Measurements from ENCODE around the gene TFF2. TPM values are rescaled to one million over a fixed set of nuclear protein-coding genes. Genes with fewer than 3 reads are reported as not detected.

The TFF2 gene
- total RNA-seq, 1 experiment from 2014 or later, result not detected

DNA sequence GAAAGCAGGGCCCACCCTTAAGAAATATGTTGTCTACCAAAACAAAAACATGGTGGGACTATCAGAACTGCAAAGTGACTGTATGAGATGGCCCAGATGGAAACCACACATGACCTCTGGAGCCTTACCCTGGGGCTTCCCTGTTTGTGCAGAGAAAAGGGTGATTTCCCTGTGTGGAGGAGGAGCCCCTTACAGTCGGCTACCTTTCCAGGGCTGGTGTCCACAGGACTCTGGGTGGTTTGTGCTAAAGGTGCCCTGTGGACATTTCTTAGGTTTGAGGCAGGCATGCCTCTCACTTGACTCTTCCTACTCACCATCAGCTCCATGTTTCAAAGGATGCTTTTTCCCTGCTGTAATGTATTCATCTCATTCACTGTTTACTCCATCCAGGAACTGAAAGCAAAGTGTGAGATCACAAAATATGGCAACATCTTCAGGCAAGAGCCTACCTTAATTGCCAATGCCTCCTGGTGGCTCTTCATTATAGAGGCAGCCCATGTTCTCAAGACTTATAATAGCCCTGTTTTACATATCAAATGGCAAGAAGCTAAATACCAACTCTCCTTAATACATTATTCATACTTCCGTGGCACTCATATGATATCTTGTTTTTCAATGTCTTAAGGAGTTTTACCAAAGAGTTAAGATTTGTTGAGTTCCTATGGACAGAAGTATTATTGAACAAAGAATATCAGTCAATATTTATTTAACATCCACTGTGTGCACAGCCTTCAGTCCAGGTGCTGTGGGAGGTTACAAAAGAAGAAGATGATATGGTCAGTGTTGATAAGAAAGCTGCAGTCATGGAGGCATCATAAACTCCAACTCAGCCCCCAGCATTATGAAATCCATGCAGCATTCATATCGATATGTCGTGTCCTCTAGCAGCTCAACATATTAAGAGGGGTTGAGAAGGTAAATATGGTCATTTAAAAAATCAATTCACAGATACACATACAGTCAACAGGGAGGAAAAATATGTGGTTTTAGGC, 20.1 kb downstream of the TFF2 start:
- no peak for DNase-seq (ENCODE audit: extremely low read depth, low read depth)

DNA sequence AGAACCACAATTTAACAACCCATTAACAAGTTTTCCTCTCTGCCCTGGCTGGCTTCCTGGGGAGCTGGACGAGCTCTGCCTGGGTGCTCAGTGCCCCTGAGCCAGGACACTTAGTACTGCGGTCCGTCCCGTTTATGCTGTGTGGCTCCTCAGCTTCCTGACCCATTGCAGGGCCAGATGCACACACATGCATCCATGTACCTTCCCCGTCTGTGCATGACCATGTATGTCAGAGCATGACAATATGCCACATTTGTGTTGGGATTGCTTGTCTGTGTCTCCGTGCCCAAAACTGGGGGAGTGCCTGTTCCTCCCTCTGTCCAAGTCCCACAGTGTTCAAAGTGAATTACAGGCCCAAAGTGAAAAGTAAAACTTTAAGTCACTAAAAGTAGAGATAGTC, 25.9 kb downstream of the TFF2 start:
- DNase-seq (ENCODE audit: extremely low read depth, low read depth), result no peak

DNA sequence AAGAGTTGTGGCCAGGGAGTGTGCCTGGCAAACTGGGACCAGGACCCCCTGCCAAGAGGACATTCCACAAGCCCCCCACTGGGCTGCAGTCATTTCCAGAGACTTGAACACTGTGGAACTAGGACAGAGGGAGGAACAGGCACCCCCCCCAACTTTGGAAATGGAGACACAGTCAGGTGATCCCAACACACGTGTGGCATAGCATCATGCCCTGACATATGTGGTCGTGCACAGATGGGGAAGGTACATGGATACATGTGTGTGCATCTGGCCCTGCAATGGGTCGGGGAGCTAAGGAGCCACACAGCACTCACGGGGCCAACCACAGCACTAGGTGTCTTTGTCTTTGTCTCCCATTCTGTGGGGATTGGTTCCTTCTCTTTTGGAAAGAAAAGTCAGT, 28.9 kb downstream of the TFF2 start:
- no peak for DNase-seq (ENCODE audit: extremely low read depth, low read depth)

DNA sequence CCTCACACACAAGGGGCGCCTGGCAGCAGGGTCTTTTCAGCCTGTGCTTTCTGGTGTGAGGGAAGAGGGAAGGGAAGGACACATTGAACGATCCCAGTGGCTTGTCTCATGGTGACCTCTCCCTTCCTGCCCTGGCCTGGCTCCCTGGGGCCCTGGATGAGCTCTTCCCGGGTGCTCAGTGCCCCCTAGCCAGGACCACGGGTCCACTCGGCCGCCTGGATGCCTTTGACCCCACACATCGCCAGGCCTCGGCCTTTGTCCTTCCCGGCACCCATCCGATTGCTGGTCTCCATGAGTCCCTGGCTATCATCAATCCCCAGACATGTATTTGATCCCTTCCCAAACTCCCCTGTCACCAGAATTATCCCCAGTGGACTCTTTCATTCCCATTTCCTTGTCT, 29.6 kb downstream of the TFF2 start:
- no peak for DNase-seq (ENCODE audit: extremely low read depth, low read depth)

DNA sequence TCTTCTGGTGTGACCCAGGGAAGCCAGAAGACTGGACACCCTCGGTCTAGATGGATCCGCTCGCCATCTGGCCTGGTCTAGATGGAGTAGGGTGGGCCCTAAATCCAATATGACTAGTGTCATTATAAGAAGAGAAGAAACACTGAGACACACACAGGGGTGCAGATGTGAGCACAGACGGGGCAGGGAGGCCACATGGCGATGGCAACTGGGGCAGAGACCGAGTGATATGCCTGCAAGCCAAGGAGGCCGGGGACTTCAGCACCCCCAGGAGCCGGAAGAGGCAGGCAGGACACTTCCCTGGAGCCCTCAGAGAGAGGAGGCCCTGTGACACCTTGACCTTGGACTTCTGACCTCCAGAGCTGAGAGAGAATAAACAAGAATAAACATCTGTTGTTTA, 30.0 kb downstream of the TFF2 start:
- no peak for DNase-seq (ENCODE audit: extremely low read depth, low read depth)

DNA sequence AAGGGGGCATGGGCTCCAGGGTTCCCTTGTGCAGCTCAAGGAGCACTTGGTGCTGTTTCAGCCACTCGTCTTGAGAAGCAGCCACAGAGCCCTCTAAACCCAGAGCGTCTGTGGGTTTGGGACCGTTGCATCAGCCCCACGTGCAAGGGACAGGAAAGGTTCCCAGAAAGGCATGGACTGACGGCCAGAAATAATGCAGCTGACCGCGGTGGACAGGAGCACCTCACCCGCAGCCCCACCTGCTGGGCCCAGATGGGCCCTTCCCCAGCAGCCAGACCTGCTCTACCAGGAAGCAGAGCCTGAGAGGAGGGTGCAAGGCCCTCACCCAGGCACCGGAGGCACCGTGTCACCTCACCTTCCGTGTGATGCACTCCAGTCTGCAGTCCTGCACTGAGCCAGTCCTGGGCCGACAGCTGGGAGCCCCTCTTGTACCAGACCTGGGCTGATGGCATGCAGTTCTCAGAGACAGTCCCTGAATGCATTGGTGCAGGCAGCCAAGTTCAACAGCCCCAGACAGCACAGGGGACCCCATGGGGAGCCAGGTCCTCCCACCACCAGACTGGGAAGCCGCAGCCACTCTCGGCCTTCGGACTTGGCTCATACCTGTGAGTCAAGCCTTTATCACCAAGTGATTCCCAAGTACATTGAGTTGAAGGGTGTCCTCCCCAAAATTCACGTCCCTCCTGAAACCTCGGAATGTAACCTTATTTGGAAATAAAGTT, 30.8 kb downstream of the TFF2 start:
- DNase-seq (ENCODE audit: extremely low read depth, low read depth), result no peak

DNA sequence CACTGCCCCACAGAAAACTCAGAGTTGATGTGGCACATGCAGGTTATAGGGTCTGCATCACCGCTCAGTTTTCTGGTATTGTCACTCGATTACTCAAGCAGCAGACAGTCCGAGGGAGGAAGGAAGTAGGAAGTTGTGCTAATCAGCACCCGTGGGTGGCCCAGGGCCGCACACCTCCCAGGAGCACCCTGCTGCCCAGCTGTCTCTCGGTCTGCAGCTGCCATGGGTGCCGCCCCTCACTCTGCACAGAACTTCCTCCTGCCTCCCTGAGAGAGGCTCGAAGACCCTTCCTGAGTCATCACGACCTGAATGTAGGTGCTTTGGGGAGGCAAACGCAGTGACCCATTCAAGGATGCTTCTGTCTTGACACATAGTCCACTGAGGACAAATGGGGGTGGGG, 31.4 kb downstream of the TFF2 start:
- DNase-seq (ENCODE audit: extremely low read depth, low read depth), result no peak

DNA sequence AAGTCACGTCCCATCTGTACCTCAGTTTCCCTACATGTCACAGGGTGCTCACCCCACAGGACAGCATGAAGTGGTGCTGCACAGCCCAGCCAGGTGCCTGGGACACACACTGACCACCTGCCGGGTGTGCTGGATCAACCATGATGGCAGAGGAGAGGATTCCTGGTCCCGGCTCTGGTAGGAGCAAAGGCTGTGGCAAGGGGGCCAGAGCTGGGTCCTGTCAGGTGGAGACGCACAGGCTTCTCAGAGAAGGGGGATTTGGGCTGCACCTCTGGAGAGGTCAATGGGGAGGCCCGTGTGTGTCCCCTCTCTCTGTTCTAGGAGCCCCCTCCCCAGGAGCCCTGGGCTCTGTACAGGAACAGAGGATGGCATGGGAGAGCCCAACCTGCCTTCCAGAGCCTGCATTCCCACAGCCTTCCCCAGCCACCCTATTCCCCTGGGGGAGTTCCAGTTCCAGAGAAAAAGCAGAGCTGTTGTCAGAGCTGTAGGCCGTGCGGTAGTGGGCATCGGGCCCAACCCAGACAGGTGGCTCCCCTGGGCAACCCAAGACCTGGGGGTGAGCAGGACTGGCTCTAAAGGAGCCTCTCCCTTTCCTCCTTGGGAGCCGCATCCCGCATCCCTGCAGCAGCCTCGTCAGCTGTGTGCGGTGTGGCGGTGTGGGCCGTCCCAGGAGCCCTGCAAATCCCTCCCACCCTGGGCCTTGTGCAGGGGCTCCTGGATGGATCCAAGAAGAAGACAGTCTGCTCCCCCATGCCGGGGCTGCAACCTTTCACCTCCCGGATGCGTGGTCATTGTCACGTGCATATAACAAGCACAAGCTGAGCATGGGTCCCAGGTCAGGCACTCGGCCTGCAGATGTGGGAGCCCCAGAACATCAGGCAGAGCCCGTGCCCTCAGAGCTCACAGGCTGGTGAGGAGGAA, 32.7 kb downstream of the TFF2 start:
- DNase-seq (ENCODE audit: extremely low read depth, low read depth), result no peak

DNA sequence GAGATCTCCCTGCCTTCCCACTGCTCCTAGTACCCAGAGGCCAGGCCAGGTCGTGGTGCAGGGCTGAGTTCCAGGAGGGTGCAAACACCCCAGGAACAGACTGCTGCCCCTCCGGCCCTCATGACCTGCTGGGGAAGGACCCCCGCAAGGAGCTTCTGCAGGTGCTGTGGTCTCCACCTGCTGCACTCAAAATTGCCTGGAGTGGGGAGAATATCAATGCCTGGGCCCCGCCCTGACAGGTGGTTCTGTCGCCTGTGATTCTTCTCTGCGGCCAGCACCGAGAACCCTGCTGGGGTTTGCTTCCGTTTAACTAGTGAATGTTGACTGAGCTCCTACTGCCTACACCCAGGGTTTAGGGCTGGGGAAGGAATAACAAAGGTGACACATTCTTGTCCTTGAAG, 33.5 kb downstream of the TFF2 start:
- no peak for DNase-seq (ENCODE audit: extremely low read depth, low read depth)

DNA sequence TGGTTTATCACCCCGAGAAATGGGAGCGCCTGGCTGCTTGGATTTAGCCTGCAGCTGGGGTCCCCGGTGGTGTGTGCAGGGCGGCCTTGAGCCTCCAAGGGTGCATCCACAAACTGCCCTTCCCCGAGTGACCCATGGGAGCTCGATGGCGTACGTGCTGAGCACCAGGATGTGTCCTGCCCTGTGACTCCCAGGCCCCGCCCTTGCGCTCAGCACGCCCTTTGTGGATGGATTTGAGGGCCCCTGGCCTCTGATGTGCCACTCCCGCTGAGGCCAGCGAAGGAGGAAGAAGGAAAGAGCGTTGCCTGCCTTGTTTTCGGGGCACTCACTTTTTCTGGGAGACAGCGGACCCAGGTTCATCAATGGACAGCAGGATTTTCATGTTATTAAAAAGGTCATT, 33.9 kb downstream of the TFF2 start:
- no peak for DNase-seq (ENCODE audit: extremely low read depth, low read depth)

DNA sequence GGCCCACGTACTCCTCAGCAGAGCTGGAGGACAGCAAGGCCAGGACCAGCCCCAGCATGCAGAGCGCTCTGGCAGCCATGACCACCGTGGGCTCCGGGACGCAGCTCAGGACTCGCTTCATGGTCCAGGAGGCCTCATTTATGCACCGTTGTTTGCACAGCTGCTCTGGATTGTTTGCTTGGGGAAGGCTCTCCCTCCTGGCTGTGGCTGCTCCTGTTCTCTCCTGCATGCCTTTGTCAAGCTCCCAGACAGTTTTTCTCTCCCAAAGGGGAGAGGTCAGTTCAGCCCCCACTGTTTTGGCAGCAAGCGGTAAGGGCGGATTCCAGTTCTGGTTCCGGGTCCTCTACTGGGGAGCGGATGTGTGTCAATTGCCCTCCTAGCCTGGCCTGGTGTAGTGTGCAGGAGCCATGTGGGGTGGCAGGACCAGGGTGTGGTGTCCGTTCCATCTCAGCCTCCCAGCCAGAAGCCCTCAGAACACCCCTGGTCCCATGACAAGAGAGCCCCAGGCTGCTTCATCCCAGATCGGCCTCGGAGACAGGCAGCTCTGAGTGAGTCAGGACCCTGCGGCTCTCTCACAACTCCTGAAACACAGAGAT, 35.4 kb downstream of the TFF2 start, which contains the start of gene TFF3:
Gene TFF3, minus strand, starts transcription at position 114 of the 596 bp plus-strand sequence. Its CDS starts 35 bp downstream, at position 79.
- DNase-seq (ENCODE audit: extremely low read depth, low read depth), result no peak

DNA sequence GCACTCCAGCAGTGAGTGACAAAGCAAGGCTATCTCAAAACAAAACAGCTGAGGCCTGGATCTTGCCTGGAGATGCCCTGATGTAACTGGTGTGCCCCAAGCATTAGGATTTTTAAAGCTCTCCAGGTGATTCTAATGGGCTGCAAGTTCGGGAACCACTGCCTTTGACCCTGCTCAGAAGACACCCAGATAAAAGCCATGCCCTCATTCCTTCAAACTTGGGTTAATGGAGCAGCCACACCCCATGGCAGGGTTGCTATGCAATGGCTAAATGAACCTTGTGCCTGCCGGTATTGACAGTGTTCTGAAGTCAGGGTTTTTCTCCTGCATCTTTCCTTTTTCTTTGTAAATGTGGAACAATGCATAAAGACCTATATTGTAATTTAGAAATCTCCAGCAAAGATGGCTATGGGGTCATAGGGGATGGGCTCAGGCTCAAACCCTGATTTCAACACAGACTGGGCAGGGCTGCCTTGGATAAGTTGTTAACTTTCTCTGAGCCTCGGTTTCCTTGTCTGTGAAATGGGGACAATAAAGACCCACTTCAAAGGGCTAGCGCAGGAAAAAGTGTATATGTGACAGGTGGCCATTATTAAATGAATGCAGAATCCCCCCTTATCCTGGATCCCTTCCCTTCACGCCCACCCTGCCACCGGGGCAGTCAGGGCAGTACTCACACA, 36.0 kb downstream of the TFF2 start:
- DNase-seq (ENCODE audit: extremely low read depth, low read depth), result no peak

DNA sequence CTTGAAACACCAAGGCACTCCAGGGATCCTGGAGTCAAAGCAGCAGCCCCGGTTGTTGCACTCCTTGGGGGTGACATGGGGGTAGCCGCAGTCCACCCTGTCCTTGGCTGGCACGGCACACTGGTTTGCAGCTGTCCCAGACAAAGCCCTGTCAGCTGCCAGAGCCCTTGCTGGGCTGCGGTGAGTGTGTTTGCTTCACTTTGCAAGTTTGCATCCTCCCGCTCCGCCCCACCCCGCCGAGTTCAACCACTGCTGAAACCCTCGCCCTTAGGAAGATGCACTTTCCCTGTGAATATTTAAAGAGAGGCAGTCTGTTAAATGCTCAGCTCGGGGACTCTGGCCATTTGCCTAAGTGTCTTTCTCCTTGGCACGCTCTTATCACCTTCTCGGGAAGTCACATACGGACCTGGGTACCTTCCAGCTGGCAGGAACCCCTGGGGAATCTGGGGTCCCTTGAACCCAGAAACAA, 37.3 kb downstream of the TFF2 start:
- no peak for DNase-seq (ENCODE audit: extremely low read depth, low read depth)

DNA sequence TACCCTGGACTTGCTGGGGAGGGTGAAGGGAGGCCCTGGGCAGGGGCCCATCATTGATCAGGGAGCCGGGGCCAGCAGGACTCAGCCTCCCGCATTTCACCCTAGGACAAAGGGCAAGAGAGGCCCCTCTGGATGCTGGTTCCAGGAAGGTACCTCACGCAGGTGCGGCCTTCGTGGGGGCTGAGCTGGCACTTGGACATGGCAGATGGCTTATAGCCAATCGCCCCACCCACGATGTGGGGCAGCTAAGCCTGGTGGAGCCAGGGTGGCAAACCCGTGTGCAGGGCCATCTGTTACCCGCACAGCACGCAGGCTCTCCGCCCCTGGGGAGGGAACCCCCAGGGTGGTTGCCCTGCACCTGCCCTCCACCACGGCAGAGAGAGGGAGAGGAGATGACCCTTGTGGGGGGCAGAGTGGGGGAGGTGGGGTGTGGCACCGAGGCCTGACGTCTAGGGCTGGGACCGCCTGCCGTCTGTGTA, 38.1 kb downstream of the TFF2 start:
- DNase-seq (ENCODE audit: extremely low read depth, low read depth), result no peak

DNA sequence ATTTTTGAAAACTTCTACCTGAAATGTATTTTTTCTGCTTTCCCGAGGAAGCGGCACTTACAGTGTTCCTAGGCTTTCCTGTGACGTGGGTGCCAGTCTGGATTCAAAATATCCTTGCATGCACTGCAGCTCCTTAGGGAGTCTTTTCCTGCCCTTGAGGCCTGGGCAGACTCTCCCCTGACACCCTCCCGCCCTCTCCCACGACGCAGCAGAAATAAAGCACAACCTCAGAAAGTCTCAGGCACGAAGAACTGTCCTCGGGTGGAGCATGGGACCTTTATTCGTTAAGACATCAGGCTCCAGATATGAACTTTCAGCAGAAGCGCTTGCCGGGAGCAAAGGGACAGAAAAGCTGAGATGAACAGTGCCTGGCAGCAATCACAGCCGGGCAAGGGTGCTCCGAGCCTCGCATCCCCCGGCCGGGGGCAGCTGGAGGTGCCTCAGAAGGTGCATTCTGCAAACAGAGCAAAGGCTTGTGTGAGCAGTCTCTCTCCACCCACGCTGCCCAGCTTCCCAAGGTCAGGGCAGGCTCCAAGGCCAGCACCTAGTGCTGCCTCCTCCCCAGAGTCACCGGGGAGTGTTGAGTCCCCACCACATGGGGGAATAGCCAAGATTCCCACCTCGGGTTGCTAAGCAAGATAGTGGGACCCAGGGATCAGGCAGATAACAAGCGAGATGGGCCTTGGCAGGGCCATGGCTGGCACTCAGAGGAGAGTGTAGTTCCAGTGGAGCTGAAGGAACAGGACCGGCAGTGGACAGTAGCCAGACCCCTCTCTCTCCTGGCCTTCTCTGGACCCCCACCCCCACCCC, 38.8 kb downstream of the TFF2 start:
- DNase-seq (ENCODE audit: extremely low read depth, low read depth), result no peak

DNA sequence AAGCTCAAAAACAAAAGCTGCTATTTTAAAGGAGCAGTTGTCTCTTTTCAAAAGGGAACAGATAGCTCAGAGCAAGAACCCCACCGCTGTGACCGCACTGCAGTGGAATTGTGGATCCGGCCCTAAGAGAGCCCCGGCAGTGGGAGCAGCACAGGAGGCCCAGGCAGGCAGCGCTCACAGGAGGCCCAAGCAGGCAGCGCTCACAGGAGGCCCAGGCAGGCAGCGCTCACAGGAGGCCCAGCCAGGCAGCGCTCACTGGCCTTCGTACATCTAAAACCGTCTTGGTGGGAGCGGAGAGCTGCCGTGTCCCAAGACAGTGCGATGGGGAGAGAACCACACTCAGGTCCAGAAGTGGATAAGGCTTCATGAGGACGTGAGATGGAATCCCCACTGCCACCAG, 39.6 kb downstream of the TFF2 start:
- no peak for DNase-seq (ENCODE audit: extremely low read depth, low read depth)

DNA sequence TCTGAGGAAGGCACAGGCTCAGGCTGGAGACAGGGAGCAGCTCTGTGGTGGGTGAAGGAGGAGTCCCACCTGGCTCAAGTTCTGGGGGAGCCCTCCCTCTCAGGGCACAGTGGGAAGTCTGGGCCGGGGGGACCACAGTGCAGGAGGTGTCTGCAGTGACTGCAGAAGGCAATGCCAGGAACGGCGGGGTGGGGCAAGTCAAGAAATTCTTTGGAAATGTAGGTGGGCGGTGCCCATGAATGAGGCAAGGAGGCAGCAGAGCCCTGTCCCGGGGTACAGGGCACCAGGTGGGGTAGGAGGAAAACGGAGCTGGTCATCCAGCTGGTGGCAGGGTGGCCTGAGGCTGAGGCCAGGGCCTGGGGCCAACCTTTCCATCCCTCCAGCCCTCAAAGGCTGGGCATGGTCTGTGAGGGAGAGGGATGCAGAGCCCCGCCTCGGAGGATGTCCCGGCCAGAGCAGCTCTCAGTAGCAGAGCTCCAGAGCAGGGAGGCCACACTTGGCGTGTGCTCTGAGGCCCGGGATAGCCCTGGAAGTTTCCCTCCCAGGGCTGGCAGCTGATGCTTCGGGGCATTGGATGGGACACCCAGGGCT, 40.3 kb downstream of the TFF2 start:
- no peak for DNase-seq (ENCODE audit: extremely low read depth, low read depth)

DNA sequence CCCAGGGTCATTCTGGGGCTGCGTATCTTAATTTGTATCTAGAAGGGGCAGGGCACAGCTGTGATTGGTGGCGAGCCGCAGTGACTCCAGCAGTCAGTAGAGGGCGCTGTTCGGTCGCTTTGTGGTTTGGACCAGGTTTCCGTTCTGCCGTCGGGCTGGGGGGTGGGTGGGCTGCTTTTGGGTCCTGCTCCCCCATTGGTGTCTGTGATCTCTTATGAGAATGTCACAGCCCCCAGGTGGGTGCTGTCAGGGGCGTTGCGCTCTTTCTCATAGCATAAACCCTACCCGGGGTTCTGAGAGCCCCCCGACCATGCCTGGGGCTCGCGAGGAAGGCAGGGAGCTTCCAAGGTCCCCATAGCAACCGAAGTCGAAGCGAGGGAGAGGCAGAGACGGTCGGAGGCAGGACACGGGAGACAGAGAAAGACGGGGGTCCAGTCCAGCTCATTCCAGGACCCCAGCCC, 41.0 kb downstream of the TFF2 start:
- peak; percentile 21 for DNase-seq (ENCODE audit: extremely low read depth, low read depth)
